Erythroblast (primary cell): ENCODE measurements around the gene LRP5.

Experiments used
- GATA1 ChIP-seq: IDR thresholded peaks from 2 replicates; pipeline ENCODE4 v1.6.1; 2011; ENCODE audit warnings: low read depth, mild to moderate bottlenecking, control low read depth, low read length, moderate library complexity
- POLR2A ChIP-seq: IDR thresholded peaks from 2 replicates; pipeline ENCODE4 v1.6.1; 2011; ENCODE audit warnings: mild to moderate bottlenecking, low read length

- TF ChIP-seq POLR2A = no peak
- TF ChIP-seq GATA1 = no peak
Measured at GRCh38 chr11:68455485-68455884, 143.1 kb downstream of the LRP5 start.
